ENCODE results near the gene RANBP3L.
"Not testable (repeated sequence)": the region's sequence is repeated elsewhere in the genome, so short reads cannot be mapped to it uniquely, and the experiment has no call there.

Gene RANBP3L

DNA sequence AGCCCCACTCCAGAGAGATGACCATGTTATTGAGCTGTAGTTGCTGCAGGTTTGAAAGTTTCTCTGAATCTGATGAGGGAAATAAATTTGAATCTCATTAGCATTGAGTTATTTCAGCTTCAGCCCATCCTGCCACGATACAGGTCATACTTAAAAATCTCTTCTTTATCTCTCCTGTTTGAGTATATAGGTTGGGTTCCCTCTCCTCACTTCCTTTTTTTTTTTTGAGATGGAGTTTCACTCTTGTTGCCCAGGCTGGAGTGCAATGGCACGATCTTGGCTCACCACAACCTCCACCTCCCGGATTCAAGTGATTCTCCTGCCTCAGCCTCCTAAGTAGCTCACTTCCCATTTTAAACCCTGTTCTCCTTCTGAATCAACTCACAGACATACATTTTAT is 17.9 kb downstream of the RANBP3L start:
- not testable (repeated sequence) for DNase-seq

DNA sequence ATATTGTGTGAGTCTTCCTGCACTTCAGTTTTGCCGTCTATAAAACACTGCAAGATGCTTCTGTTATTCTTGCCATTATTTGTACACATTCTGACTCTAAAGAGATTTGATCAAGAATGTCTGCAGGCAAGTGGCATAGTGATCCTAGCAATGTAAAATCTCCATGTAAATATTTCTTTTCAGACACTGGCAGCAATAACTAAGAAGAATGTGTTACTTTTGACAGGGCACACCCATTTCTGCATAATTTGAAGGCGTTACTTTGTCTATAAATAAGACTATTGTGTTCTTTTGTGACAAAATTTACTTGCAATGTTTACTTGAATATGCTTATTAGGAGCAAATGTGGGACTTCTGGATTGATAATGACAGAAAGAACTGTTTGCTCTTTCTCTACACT is 20.1 kb downstream of the RANBP3L start:
- DNase-seq = no peak

DNA sequence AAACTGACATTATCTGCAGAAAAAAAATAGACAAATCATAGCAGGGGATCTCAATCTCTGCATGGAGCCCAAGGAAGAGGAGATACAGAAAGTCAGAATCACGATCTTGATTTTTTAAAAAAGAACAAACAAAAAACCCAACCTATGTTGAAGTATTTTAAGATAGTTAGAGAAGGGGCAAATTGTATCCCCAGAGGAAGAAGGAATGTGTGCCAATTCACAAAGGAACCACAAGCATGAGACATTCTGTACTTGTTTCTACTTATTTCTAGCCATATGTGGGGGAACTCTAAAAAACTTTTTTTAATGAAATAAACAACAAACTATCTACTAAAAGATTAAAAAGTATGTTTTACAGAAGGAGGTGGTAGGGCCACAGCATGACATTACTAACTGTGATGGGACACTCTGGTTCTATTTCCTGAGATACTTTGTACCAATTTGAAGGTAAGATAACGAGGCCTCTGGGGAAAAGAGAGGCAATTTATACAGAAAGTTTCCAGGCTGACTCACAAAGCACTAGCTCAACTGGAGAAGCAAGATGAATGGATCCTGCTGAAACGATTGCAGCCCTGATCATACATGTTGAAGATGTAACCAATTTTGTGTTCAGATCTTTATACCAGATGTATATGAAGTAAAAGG is 22.5 kb downstream of the RANBP3L start:
- no peak for DNase-seq

DNA sequence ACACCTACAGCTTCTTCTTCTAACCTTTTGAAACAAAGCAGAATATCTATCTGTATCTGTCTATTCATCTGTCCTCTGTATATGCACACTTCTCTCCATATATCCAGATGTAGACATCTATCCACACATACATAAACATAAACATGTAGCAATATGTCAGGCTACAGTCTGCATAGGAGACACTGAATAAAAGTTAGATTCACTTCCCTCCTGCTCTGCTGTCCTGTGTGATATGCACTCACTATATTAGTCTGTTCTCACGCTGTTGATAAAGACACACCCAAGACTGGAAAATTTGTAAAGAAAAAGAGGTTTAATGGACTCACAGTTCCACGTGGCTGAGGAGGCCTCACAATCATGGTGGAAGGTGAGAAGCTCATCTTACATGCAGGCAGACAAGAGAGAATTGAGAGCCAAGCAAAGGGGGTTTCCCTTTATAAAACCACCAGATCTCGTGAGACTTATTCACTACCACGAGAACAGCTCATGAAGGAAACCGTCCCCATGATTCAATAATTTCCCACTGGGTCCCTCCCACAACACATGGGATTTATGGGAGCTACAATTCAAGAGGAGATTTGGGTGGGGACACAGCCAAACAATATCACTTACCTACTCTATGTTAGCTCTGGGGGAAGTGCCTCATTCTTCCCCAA is 24.1 kb downstream of the RANBP3L start:
- DNase-seq = no peak

DNA sequence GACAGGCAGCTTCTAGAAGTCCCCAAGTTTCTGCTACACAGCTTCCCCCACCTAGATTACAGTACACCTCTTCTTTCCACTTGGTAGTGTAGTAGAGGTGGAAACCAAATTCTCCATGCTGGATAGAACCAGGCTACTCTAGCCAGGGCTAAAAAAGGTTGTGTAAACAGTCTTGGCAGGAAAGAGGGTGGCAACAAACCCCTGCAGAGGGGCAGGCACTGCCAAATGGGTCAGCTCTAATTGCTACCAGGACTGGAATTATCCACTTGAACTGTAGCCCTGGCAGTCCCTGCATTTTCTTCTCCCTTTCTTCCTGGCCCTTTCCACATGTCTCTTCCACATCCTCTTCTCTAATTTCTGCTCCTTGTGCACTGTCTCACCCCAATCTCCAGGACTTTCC is 24.8 kb downstream of the RANBP3L start:
- DNase-seq = no peak

DNA sequence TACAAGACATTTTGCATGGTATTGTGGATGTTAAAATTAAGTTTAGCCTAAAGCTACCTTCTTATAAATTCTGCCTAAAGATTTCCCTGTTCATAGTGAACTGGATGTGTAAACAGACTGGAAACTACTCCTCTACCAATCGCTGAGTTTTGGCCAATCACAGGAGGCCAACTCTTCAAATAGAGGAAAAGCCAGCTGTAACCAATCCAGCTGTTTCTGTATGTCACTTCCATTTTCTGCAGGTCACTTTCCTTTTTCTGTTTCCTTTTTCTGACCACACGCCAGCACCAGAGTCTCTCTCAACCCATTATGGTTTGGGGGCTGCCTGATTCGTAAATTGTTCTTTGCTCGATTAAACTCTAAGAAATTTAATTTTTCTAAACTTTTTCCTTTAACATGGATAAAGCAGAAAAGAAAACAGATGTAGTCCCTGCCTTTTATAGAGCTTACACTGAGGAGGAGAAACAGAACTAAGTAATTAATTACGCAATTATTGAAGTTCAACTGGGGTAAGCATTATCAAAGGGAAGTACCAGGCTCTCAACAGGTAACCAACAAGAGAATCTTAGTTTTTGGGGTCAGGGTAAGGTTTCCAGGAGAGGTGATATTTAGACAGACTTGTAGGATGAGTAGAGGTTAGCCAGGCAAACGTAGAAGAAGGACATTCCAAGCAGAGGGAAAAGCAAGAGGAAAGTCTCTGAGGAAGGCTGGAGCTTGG is 27.7 kb downstream of the RANBP3L start:
- no peak for DNase-seq

DNA sequence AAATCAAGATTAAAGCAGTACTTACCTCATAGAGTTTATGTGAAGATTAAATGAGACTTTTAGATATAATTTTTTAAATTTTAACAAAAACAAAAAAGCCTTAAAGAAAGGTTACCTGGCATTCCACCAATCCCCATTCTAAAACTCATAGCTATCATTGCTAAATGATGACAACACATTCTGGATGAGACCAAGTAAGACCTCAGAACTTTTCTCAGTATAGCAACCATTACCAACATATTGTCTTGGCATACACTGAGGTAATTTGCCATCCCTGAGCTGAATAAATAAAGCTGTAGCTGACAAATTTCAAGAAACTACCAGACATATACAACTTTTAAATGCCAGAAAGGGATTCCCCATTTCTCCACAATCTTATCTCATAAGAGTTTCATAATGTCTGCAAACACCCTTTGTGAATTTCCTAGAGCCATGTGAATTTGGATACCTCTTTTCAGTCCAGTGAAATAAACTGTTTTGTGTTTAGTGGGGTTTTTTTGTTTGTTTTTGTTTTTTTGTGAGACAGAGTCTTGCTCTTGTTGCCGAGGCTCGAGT is 29.5 kb downstream of the RANBP3L start:
- no peak for DNase-seq

DNA sequence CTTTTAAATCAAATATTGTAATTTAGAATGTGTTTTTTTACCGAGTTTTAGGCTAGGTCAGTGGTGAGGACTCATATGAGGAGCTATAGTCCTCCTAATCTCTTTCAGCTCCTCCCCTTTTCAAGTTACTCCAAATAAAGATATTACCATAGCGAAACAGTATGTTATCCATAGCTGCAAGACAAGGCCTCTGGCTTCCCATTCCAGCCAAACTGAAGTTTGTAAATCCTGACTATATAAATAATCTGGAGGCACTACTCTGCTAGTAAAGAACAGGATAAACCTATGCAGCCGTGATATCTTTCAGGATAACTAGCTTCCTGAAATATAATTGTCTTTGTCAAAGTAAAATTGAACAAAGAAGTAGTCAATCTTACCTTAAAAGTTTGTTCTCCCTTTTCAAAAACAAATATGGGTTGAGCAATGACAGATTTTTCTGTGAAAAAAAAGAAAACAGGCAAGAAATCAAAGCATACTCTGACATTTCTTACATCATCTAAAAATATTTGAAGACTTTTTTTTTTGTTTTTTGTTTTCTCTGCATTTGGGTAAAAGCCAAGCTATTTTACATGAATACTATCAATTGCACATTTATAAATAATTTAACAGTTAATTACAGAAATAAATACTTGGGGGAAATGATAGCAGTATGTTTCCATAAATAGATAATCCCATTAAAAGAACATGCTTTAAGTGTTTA is 30.7 kb downstream of the RANBP3L start:
- DNase-seq = no peak

DNA sequence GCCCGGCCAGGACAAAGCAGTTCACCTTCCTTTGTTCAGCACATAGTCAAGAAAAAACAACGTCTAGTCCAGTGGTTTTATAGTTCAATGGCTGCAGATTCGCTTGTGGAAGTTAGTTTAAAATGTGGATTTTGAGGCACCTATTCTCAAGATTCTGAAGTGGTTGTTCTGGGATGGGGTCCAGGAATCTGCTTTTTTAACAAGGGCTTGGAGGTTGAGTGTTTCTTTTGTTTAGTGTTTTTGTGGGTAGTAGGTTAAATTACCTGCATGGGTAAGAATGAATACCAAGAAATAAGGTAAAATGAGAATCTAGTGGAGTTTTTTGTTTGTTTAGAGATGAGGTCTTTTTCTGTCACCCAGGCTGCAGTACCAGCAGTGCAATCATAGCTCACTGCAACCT is 31.5 kb downstream of the RANBP3L start:
- no peak for DNase-seq

DNA sequence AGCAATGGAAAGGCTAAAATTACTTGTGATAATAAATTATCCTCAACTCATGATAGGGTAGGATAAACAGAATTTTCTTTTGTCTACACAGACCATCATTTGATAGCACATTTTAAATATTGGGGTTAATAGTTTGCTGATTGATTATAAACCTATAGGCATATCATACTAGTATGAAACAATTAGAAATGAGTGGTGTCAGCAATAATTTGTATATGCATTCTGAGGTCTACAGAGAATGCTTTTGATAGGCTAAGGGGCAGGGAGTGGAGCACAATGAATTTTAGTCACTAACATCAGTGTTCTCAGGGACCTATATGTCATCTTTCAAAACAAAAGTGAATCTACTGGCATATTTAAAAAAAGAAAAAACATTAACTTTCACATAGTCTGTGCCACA is 32.2 kb downstream of the RANBP3L start:
- DNase-seq = no peak

DNA sequence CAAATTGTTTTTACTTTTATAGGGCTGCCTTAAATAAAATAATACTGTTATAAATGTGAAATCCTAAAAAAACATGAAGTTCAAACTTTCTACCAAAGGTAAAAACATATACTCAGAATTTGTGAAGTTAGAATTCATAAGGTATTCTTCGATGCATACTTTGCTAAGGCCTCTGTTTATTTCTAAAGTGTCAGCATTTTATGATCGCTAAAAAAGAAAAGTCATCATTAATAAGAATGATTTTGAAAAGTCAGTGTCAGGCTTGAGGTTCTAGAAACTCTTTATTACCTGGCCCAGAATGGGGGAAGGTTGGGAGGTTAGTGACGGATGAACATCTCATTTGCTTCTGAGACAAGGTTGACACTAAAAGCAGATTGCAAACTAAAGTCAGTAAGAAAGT is 33.8 kb downstream of the RANBP3L start:
- no peak for DNase-seq

DNA sequence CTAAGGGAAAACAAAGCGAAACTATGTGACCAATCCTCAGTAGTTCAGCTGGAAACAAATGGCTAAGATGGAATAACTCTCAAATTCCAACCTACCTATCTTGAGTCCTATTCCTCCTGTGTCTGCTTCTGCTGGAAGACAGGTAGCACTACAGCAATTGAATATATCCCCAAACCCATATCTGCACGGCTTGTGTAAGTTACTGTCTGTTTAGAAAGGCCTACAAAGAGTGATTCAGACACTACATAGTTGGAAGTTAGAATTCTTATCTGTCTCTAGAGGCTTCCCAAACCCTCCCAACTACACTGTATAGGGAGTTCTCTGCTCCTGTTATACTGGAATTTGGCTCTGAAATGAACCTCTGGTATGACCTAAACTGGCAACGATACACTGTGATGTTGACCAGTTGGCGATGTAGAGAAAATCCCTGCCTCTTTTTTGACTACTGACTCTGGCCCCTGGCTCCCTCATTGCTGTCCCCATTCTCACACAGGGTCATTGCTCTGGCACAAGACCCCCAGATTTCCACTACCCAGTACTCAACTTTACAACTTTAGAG is 37.4 kb downstream of the RANBP3L start:
- no peak for DNase-seq

DNA sequence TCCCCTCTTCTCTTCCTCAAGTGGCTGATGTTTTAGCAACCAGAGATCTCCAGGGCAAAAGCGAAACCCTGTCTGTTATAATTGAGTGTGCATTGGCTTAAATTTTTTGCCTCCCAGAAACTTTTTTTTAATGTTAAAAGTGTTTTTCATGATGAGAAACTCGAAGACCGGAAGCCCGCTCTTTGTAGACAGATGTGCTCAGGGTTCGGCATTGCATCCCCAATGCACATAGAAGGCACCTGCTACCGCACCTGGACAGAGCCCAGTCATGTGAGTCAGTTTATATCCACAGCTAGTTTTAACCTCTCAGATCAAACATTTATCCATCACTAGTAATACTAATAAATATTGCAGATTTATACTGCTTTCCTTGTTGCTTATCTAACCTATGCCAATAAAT is 40.5 kb downstream of the RANBP3L start:
- DNase-seq = no peak

DNA sequence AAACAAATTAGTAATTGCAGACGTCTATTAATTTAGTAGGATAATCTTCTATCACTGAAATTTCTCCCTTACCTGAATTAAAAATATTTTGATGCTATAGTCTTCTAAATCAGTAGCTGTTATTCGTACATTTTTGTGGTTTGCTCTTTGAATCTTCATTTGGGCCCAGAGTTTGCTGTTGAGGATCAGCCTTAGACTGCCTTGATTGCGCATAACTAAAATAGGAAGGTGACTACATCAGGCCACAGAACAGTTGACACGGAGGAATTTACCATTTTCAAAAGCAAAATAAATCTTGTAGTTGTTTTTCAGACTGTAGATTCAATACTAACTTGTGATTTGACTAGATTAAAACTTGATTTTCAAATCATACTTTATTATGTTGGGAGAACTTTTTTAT is 48.1 kb downstream of the RANBP3L start:
- no peak for DNase-seq

DNA sequence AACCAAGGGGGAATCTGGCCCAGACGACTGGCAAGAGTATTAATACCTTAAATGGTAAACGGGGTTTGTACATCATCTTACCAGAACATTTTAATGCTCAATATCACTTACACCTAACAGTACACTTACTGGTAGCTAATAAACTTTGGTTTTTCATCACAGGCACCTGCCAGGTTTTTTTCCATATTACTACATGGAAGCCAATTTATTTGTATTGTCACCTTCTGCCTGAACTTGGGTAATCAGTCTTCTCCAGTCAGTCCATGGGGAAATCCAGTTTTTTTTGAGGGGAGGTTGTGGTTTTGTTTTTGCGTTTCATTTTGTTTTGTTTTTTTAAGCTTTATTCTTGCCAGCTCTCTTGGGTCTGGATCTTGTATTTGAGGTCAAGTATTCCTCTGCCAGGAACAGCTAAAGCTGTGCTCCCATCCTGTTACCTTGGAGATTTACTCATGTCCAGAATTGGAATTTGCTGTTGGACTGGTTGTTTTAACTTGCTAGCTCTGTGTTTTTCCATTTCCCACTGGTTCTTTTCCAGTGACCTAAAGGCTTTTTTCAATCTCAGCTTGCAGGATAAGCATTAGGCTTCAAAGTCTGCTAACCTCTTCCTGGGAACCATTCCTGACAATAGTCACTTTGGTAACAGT is 48.9 kb downstream of the RANBP3L start:
- no peak for DNase-seq

DNA sequence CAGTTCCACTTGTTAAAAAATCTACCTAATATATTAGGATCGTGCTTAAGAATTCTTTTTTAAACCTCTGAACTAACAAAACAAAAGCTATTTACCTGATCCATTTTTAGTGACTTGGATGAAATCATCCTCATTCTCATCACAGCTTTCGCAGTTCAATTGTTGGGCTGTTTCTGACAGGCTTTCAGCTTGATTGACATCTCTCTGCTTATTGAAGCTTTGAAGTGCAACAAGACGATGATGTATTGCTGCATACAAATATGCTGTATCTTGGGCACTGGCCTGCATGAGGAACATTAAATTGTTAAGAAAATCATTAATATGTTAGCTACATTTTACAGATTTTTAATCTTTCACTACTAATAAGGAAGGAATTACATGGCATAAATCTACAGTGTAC is 50.5 kb downstream of the RANBP3L start:
- DNase-seq = no peak

DNA sequence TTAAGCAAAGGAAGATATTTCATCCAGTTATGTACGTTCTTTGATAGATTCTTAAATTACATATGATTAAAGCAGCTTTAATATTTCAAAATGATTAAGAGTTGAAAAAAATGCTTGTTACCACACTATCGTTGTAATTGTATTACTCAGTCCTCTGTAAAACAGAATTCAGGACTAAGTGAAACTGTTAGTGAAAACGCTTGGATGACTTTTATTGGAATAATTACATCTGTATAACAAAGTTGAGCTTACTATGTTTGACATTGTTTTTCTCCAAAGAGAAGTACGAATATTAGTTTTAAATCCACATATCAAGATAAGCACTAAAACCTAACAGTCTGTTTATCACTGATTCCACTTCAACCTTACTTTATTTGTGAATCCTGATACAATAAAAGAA is 51.3 kb downstream of the RANBP3L start:
- DNase-seq = no peak

DNA sequence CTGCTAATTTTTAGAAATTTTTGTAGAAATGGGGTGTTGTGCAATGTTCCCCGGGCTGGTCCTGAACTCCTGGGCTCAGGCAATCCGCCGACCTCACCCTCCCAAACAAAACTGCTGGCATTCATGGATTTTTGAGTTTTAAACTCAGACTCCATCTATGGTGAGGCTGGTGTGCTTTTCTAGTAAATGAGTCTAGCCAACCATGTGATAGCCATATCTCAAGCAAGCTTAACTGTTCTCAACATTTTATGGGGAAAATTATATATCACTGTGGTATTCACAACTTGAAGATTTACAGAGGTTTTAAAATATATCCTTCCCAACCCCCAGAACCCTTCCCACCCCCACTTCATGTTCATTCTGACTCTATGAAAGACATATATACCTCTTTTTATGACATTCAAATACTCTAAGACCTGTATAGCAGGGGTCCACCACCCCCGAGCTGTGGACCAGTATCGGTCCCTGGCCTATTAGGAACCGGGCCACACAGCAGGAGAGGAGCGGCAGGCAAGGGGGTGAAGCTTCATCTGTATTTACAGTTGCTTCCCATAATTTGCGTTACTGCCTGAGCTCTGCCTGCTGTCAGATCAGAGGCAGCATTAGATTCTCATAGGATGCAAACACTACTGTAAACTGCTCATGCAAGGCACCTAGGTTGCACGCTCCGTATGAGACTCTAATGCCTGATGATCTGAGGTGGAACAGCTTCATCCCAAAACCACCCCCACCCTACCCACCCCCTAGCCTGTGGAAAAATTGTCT is 55.5 kb downstream of the RANBP3L start:
- no peak for DNase-seq

DNA sequence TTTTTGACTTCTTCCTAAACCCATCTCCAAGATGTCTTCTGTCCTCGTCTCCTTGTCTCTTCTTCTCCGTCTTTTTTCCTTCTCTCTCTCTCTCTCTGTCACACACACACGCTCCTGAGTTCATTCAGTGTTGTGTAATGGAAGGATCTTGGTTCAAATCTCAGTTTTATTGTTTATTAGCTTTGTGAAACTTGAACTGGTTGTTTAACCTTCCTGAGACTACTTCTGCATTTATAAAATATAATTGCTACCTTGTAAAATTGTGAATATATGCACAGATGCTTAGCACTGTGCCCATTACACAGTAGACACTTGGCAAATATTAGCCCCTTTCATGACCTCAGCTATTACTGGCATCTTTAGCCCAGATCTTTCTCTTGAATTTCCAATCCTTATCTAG is 57.6 kb downstream of the RANBP3L start:
- no peak for DNase-seq

DNA sequence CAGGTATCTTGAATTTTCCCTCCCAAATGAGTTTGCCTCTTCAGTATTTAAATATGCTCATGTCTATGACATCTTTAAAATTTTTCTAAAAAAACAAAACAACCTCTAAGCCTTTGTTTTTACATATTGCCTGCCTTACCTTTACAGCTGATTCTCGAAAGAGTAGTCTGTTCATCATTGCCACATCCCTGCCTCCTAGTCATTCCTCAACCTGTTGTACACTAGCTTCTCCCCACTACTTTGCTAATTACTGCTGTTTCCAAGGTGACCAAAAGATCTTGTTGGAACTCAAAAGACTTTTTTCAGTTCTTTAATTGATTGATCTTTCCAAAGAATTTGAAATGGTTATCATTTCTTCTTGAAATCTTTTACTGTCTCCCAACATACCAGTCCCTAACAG is 58.0 kb downstream of the RANBP3L start:
- no peak for DNase-seq

DNA sequence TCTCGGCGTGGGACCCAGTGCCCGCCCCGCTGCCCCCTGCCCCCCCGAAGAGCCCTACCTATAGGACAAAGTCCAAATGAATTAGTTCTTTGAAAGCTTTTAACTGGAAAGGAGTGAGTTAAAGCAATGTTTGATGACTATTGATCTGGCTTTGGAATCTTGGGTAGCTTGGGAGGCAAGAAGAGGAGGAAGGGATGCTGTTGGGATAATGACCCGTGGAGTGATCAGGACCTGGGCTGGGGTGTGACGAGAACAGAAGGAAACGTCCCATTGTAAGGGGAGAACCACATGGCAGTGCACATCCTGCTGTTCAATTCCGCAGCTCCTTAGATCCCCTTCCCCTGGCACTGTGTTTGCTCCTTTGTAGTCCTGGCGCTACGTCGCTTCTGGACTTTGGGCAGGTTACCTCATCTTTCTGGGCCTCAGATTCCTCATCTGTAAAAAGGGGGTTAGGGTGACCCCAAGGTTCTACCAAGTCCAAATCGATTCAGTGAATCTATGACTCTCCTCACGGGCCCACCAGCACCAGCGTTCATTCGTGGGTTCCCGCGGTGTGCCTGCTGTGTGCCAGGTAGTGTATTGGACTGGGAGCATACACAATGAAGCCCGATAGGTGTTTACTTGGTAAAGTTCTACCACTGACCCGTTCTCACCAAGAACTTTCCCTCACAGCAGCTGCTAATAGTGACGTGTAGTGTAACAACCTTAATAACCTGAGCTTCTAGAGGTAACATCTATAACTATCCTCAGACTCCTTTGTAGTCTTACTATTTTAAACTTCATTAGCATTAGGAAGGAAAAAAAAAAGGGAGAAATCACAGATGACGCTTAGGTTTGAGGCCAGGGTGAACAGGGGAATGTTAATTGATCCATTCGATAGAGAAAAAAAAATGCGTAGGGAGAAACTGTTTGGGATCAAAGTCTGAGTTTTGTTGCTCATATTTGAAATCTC is 58.9 kb downstream of the RANBP3L start:
- DNase-seq = no peak
